CD14-positive monocyte (primary cell): ENCODE results near the gene CUL1. TPM values are rescaled to one million over a fixed set of nuclear protein-coding genes. Genes with fewer than 3 reads are reported as not detected.

ENCODE experiments used
- DNase-seq, 3 donors: peaks; one replicate each; pipeline ENCODE4 v3.0.0-alpha.2; 2011 to 2022
- H2AFZ ChIP-seq: 2 replicates; pipeline ENCODE4 v1.6.0; 2012; ENCODE audit warnings: mild to moderate bottlenecking, low read depth, low read length, inconsistent platforms; ENCODE audit not compliant: insufficient read depth, poor library complexity, severe bottlenecking
- H3K27ac ChIP-seq, 2 donors: 1 replicate in 1 of 2; 2 replicates in 1 of 2; pipeline ENCODE4 v1.5.1; 2012 to 2013; ENCODE audit warnings: low read length in 2 of 2, control low read depth in 1 of 2, inconsistent platforms in 1 of 2, low read depth in 1 of 2, mild to moderate bottlenecking in 1 of 2
- H3K27me3 ChIP-seq, 2 donors: one replicate each; pipeline versions ENCODE4 v1.6.0 to v1.6.1; 2011 to 2013; ENCODE audit warnings: low read length in 2 of 2; ENCODE audit not compliant: control insufficient read depth in 2 of 2, insufficient read depth in 2 of 2
- H3K36me3 ChIP-seq, 2 donors: replicated peaks in 1 of 2; 1 replicate in 1 of 2; 2 replicates in 1 of 2; pipeline versions ENCODE4 v1.5.1 to v1.6.1; 2012 to 2013; ENCODE audit warnings: low read length in 2 of 2, control low read depth in 1 of 2, inconsistent platforms in 1 of 2, mild to moderate bottlenecking in 1 of 2; ENCODE audit not compliant: insufficient read depth in 2 of 2, control insufficient read depth in 1 of 2
- H3K4me1 ChIP-seq, 2 donors: 1 replicate in 1 of 2; 2 replicates in 1 of 2; pipeline versions ENCODE4 v1.5.1 to v1.6.1; 2012 to 2013; ENCODE audit warnings: low read length in 2 of 2, control low read depth in 1 of 2, inconsistent platforms in 1 of 2, mild to moderate bottlenecking in 1 of 2, moderate library complexity in 1 of 2; ENCODE audit not compliant: insufficient read depth in 2 of 2, control insufficient read depth in 1 of 2
- H3K4me2 ChIP-seq: replicated peaks from 2 replicates; pipeline ENCODE3; 2012; ENCODE audit warnings: low read length, moderate library complexity, mild to moderate bottlenecking; ENCODE audit not compliant: poor library complexity, severe bottlenecking; ENCODE audit errors: extremely low read depth
- H3K4me3 ChIP-seq, 3 experiments: fragments of 200-600 bp in 1 of 3; sonication (generic) in 1 of 3; replicated peaks in 1 of 3; 1 replicate in 2 of 3; 2 replicates in 1 of 3; pipeline ENCODE4 v1.5.1; 2011 to 2013; ENCODE audit warnings: low read length in 3 of 3, mild to moderate bottlenecking in 3 of 3, control low read depth in 2 of 3, low read depth in 2 of 3, inconsistent platforms in 1 of 3, moderate library complexity in 1 of 3
- H3K79me2 ChIP-seq: 2 replicates; pipeline ENCODE4 v1.6.0; 2012; ENCODE audit warnings: mild to moderate bottlenecking, control low read depth, inconsistent platforms, low read length, moderate library complexity; ENCODE audit not compliant: insufficient read depth
- H3K9ac ChIP-seq: 2 replicates; pipeline ENCODE4 v1.6.0; 2017; ENCODE audit warnings: low read length, mild to moderate bottlenecking; ENCODE audit not compliant: insufficient read depth, poor library complexity, severe bottlenecking
- H3K9me3 ChIP-seq, 2 donors: replicated peaks in 1 of 2; 1 replicate in 1 of 2; 2 replicates in 1 of 2; pipeline versions ENCODE4 v1.5.1 to v1.6.1; 2012 to 2013; ENCODE audit warnings: low read length in 2 of 2, control low read depth in 1 of 2; ENCODE audit not compliant: control insufficient read depth in 1 of 2, insufficient read depth in 1 of 2
- H4K20me1 ChIP-seq: 2 replicates; pipeline ENCODE4 v1.6.0; 2012; ENCODE audit warnings: mild to moderate bottlenecking, low read length, control low read depth, moderate library complexity; ENCODE audit not compliant: insufficient read depth
- H3K27ac Mint-ChIP-seq, 7 donors: one replicate each; pipeline ENCODE4 v1.8.0; 2020; ENCODE audit warnings: mild to moderate bottlenecking in 7 of 7, mixed read lengths in 7 of 7, moderate library complexity in 6 of 7, inconsistent platforms in 2 of 7
- H3K27me3 Mint-ChIP-seq, 3 donors: one replicate each; pipeline ENCODE4 v1.8.0; 2021 to 2022; ENCODE audit warnings: low read depth in 3 of 3, mild to moderate bottlenecking in 3 of 3, mixed read lengths in 3 of 3, moderate library complexity in 3 of 3, inconsistent platforms in 1 of 3
- H3K36me3 Mint-ChIP-seq, 2 donors: one replicate each; pipeline ENCODE4 v1.8.0; 2020; ENCODE audit warnings: mixed read lengths in 2 of 2, inconsistent platforms in 1 of 2, mild to moderate bottlenecking in 1 of 2
- H3K4me1 Mint-ChIP-seq: one replicate; pipeline ENCODE4 v1.8.0; 2020; ENCODE audit warnings: mild to moderate bottlenecking, mixed read lengths
- H3K4me3 Mint-ChIP-seq, 2 donors: one replicate each; pipeline ENCODE4 v1.8.0; 2020; ENCODE audit warnings: mild to moderate bottlenecking in 2 of 2, mixed read lengths in 2 of 2, moderate library complexity in 1 of 2
- H3K9me3 Mint-ChIP-seq, 7 donors: one replicate each; pipeline ENCODE4 v1.8.0; 2020 to 2022; ENCODE audit warnings: mixed read lengths in 7 of 7, mild to moderate bottlenecking in 6 of 7, moderate library complexity in 6 of 7, inconsistent platforms in 2 of 7
- WGBS: methylation state at CpG from one replicate; pipeline ENCODE4 v1.1.5; 2013; ENCODE audit warnings: missing lambda C conversion rate; ENCODE audit not compliant: insufficient coverage; 5-methylcytosine and 5-hydroxymethylcytosine counted together
- intact Hi-C, 2 donors: fragments of 100-400 bp; cut with micrococcal nuclease; formaldehyde crosslinking; loops; one replicate each; pipeline versions ENCODE4 v1.15.0 to v1.15.1; 2023
- polyA plus RNA-seq, 3 donors: library from polyadenylated mRNA; depleted of rRNA in 1 of 3; unstranded in 2 of 3; stranded (reverse) in 1 of 3; fragments of 300-500 nt in 2 of 3; fragments of >200 nt in 1 of 3; fragmentation: Illumina TruSeq in 2 of 3; gene quantifications; 1 replicate in 2 of 3; 2 replicates in 1 of 3; pipeline ENCODE4 v1.2.3, GENCODE V29; 2012 to 2021
- TF ChIP-seq, protein P1 (sequence below): fragments of 200-600 bp; IDR thresholded peaks from one replicate; pipeline ENCODE4 v1.8.0; 2022; ENCODE audit warnings: antibody characterized with exemption, mild to moderate bottlenecking

Gene CUL1
- polyA plus RNA-seq, 3 donors, result 22.8 to 32.6 (median 23.9) TPM

- Histone ChIP-seq H3K4me3 (no peak overlapping the region), H3K4me1 (peaks cover 13 to 26% of the 10 kb centered on the region in 2 donors), H3K79me2 (peaks cover 100% of the 10 kb centered on the region), H3K9ac (no peak overlapping the region), H3K27me3 (no peaks in the 10 kb centered on the region), H3K27ac (no peak overlapping the region), H3K9me3 (no peaks in the 10 kb centered on the region), H3K36me3 (no peaks in the 10 kb centered on the region), H3K4me2 (no peak overlapping the region), H2AFZ (no peak overlapping the region), H4K20me1 (peaks cover 100% of the 10 kb centered on the region)
- TF ChIP-seq, protein P1, sequence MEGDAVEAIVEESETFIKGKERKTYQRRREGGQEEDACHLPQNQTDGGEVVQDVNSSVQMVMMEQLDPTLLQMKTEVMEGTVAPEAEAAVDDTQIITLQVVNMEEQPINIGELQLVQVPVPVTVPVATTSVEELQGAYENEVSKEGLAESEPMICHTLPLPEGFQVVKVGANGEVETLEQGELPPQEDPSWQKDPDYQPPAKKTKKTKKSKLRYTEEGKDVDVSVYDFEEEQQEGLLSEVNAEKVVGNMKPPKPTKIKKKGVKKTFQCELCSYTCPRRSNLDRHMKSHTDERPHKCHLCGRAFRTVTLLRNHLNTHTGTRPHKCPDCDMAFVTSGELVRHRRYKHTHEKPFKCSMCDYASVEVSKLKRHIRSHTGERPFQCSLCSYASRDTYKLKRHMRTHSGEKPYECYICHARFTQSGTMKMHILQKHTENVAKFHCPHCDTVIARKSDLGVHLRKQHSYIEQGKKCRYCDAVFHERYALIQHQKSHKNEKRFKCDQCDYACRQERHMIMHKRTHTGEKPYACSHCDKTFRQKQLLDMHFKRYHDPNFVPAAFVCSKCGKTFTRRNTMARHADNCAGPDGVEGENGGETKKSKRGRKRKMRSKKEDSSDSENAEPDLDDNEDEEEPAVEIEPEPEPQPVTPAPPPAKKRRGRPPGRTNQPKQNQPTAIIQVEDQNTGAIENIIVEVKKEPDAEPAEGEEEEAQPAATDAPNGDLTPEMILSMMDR, result no peak
- Mint-ChIP-seq H3K4me3 (no peak overlapping the region), H3K4me1 (peaks cover 67% of the 10 kb centered on the region), H3K36me3 (peaks cover 0 to 9% of the 10 kb centered on the region in 2 donors), H3K27me3 (peaks cover 0 to 1% (median 0%) of the 10 kb centered on the region in 3 donors), H3K9me3 (peaks cover 0 to 1% (median 0%) of the 10 kb centered on the region in 7 donors), H3K27ac (no peak overlapping the region)
- WGBS, result 100% methylated on average over 1 of the region's 3 CpGs
- DNase-seq, result no peak
- intact Hi-C loops, result no loop called here
These were observed 22.7 kb downstream of the CUL1 start for GRCh38 chr7:148721390-148721789.

GRCh38 chr7:148722340-148723165 lies 23.9 kb downstream of the CUL1 start:
- H3K4me3 Mint-ChIP-seq, result peak overlapping the region in 1 of 2 donors; percentile 25
- H3K9ac ChIP-seq, result no peak overlapping the region
- peaks cover 100% of the 10 kb centered on the region for H4K20me1 ChIP-seq
- no peak overlapping the region for H2AFZ ChIP-seq
- no peaks in the 10 kb centered on the region for H3K36me3 ChIP-seq
- peak overlapping the region in 6 of 7 donors; percentile 20 to 75 (median 53) for H3K27ac Mint-ChIP-seq
- H3K79me2 ChIP-seq, result peaks cover 100% of the 10 kb centered on the region
- WGBS, result 83% methylated on average over 7 of the region's 8 CpGs
- H3K27me3 ChIP-seq, result no peaks in the 10 kb centered on the region
- H3K27ac ChIP-seq, result peak overlapping the region in 1 of 2 donors; percentile 1
- no peaks in the 10 kb centered on the region for H3K27me3 Mint-ChIP-seq
- no peak for DNase-seq
- H3K4me2 ChIP-seq, result no peak overlapping the region
- H3K4me3 ChIP-seq, result no peak overlapping the region
- H3K4me1 Mint-ChIP-seq, result peaks cover 71% of the 10 kb centered on the region
- peaks cover 19 to 28% of the 10 kb centered on the region in 2 donors for H3K4me1 ChIP-seq
- no peaks in the 10 kb centered on the region for H3K9me3 ChIP-seq
- TF ChIP-seq, protein P1, result no peak
- no peaks in the 10 kb centered on the region for H3K9me3 Mint-ChIP-seq
- intact Hi-C loops, result no loop called here
- peaks cover 0 to 8% of the 10 kb centered on the region in 2 donors for H3K36me3 Mint-ChIP-seq
